ENCODE data around the gene TMOD2. TPM values are rescaled to one million over a fixed set of nuclear protein-coding genes. Genes with fewer than 3 reads are reported as not detected.

The TMOD2 gene
- total and polyA plus RNA-seq, 2 experiments from 2014 or later: 3.0 to 5.9 TPM

- Histone ChIP-seq H3K27ac (ENCODE audit: low read depth) (no peak overlapping the region), H3K36me3 (ENCODE audit: insufficient read depth) (no peaks in the 10 kb centered on the region), H3K4me3 (no peak overlapping the region), H3F3A (replicated peaks; ENCODE audit: low read depth) (no peaks in the 10 kb centered on the region), H3K27me3 (ENCODE audit: insufficient read depth) (no peaks in the 10 kb centered on the region), H3K9me2 (ENCODE audit: insufficient read depth) (no peaks in the 10 kb centered on the region), H3K4me2 (no peak overlapping the region; the same call in 1 of the 2 replicates), H2AFZ (no peak overlapping the region), H4K20me1 (replicated peaks; ENCODE audit: insufficient read depth) (no peaks in the 10 kb centered on the region), H3K4me1 (ENCODE audit: insufficient read depth) (peaks cover 18% of the 10 kb centered on the region; the same call in 1 of the 2 replicates), H3K79me2 (replicated peaks; ENCODE audit: insufficient read depth) (no peaks in the 10 kb centered on the region)
- no peaks in the 10 kb centered on the region; the same call in 2 of the 3 replicates for H3K9me3 Mint-ChIP-seq
- DNase-seq (ENCODE audit: low spot score) (peak; percentile 24), ATAC-seq (no peak; the same call in 2 of the 3 replicates)
- no peaks in the 10 kb centered on the region for H3K27me3 Mint-ChIP-seq (ENCODE audit: insufficient read depth, low read depth, poor library complexity)
- no peak overlapping the region for H3K27ac Mint-ChIP-seq
- no peaks in the 10 kb centered on the region for H3K36me3 Mint-ChIP-seq (ENCODE audit: low read depth)
- peaks cover 41% of the 10 kb centered on the region for H3K4me1 Mint-ChIP-seq
- no peak overlapping the region for H3K4me3 Mint-ChIP-seq
- no peak for TF ChIP-seq ZNF331 (CRISPR knock-in tag; IDR thresholded peaks at IDR 0.05; ENCODE audit: low read depth)
- TF ChIP-seq, protein P1, sequence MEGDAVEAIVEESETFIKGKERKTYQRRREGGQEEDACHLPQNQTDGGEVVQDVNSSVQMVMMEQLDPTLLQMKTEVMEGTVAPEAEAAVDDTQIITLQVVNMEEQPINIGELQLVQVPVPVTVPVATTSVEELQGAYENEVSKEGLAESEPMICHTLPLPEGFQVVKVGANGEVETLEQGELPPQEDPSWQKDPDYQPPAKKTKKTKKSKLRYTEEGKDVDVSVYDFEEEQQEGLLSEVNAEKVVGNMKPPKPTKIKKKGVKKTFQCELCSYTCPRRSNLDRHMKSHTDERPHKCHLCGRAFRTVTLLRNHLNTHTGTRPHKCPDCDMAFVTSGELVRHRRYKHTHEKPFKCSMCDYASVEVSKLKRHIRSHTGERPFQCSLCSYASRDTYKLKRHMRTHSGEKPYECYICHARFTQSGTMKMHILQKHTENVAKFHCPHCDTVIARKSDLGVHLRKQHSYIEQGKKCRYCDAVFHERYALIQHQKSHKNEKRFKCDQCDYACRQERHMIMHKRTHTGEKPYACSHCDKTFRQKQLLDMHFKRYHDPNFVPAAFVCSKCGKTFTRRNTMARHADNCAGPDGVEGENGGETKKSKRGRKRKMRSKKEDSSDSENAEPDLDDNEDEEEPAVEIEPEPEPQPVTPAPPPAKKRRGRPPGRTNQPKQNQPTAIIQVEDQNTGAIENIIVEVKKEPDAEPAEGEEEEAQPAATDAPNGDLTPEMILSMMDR (conservative IDR thresholded peaks at IDR 0.05; ENCODE audit: low read depth in 2 of 2): 0 out of 4 replicates have a peak, but pooled peaks of 1 of the 2 experiments have one; percentile 7
Measured at GRCh38 chr15:51727141-51727897, 24.1 kb upstream of the TMOD2 start.

DNA sequence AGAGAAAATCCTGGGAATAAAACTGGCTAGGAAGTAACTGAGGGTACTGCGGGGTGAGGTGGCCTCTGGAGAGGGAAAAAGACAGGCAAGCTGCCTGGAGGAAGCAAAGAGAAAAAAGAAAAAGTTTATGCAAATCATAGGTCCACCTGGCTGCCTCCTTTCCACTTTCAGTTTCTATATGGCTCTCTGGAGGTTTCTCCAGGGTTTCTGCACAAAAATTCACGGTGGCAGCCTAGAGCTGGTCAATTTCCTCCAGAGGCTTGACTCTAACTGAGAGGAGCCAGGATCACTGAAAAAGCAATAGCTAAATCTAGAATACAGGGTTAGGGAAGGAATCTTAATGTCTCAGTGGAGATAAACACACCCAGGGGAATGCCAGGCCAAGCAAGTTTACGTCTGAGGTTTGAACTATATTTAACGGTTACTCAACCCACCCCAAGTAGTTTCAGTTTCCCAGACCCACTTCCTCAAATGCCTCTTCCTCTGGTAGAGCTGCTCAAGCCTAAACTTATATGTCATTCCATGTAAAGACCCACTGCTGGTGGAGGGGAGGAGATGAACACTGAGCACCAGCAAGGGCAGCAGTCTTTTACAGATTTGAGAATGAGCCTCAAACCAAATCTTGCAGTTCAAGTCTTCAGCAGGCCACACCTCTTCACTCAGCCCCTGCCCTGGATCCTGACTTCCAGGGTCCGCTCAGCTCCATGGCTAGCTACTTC lies 19.7 kb upstream of the TMOD2 start:
- Mint-ChIP-seq H3K36me3 (ENCODE audit: low read depth) (no peaks in the 10 kb centered on the region), H3K9me3 (no peaks in the 10 kb centered on the region; the same call in 2 of the 3 replicates), H3K4me3 (no peak overlapping the region), H3K27ac (peak overlapping the region; percentile 14; the same call in 1 of the 2 replicates), H3K27me3 (ENCODE audit: insufficient read depth, low read depth, poor library complexity) (peaks cover 10% of the 10 kb centered on the region), H3K4me1 (peaks cover 19% of the 10 kb centered on the region)
- Histone ChIP-seq H3K4me1 (ENCODE audit: insufficient read depth) (peaks cover 12% of the 10 kb centered on the region; the same call in 1 of the 2 replicates), H3K27ac (ENCODE audit: low read depth) (no peak overlapping the region), H4K20me1 (replicated peaks; ENCODE audit: insufficient read depth) (no peaks in the 10 kb centered on the region), H3K9me2 (ENCODE audit: insufficient read depth) (no peaks in the 10 kb centered on the region), H3K27me3 (ENCODE audit: insufficient read depth) (peaks cover 17% of the 10 kb centered on the region), H3F3A (replicated peaks; ENCODE audit: low read depth) (no peaks in the 10 kb centered on the region), H2AFZ (no peak overlapping the region), H3K4me3 (no peak overlapping the region), H3K79me2 (replicated peaks; ENCODE audit: insufficient read depth) (no peaks in the 10 kb centered on the region), H3K36me3 (ENCODE audit: insufficient read depth) (no peaks in the 10 kb centered on the region), H3K4me2 (0 out of 2 replicates have a peak overlapping the region, but pooled peaks have one; percentile 1)
- DNase-seq (ENCODE audit: low spot score): peak; percentile 15
- ATAC-seq: no peak
- no peak for TF ChIP-seq POLR2AphosphoS5 (IDR thresholded peaks at IDR 0.05; ENCODE audit: low read depth)
- TF ChIP-seq ZNF331 (CRISPR knock-in tag; IDR thresholded peaks at IDR 0.05; ENCODE audit: low read depth): no peak
- no peak for TF ChIP-seq NANOG (IDR thresholded peaks at IDR 0.05; ENCODE audit: borderline replicate concordance)
- TF ChIP-seq, protein P2, sequence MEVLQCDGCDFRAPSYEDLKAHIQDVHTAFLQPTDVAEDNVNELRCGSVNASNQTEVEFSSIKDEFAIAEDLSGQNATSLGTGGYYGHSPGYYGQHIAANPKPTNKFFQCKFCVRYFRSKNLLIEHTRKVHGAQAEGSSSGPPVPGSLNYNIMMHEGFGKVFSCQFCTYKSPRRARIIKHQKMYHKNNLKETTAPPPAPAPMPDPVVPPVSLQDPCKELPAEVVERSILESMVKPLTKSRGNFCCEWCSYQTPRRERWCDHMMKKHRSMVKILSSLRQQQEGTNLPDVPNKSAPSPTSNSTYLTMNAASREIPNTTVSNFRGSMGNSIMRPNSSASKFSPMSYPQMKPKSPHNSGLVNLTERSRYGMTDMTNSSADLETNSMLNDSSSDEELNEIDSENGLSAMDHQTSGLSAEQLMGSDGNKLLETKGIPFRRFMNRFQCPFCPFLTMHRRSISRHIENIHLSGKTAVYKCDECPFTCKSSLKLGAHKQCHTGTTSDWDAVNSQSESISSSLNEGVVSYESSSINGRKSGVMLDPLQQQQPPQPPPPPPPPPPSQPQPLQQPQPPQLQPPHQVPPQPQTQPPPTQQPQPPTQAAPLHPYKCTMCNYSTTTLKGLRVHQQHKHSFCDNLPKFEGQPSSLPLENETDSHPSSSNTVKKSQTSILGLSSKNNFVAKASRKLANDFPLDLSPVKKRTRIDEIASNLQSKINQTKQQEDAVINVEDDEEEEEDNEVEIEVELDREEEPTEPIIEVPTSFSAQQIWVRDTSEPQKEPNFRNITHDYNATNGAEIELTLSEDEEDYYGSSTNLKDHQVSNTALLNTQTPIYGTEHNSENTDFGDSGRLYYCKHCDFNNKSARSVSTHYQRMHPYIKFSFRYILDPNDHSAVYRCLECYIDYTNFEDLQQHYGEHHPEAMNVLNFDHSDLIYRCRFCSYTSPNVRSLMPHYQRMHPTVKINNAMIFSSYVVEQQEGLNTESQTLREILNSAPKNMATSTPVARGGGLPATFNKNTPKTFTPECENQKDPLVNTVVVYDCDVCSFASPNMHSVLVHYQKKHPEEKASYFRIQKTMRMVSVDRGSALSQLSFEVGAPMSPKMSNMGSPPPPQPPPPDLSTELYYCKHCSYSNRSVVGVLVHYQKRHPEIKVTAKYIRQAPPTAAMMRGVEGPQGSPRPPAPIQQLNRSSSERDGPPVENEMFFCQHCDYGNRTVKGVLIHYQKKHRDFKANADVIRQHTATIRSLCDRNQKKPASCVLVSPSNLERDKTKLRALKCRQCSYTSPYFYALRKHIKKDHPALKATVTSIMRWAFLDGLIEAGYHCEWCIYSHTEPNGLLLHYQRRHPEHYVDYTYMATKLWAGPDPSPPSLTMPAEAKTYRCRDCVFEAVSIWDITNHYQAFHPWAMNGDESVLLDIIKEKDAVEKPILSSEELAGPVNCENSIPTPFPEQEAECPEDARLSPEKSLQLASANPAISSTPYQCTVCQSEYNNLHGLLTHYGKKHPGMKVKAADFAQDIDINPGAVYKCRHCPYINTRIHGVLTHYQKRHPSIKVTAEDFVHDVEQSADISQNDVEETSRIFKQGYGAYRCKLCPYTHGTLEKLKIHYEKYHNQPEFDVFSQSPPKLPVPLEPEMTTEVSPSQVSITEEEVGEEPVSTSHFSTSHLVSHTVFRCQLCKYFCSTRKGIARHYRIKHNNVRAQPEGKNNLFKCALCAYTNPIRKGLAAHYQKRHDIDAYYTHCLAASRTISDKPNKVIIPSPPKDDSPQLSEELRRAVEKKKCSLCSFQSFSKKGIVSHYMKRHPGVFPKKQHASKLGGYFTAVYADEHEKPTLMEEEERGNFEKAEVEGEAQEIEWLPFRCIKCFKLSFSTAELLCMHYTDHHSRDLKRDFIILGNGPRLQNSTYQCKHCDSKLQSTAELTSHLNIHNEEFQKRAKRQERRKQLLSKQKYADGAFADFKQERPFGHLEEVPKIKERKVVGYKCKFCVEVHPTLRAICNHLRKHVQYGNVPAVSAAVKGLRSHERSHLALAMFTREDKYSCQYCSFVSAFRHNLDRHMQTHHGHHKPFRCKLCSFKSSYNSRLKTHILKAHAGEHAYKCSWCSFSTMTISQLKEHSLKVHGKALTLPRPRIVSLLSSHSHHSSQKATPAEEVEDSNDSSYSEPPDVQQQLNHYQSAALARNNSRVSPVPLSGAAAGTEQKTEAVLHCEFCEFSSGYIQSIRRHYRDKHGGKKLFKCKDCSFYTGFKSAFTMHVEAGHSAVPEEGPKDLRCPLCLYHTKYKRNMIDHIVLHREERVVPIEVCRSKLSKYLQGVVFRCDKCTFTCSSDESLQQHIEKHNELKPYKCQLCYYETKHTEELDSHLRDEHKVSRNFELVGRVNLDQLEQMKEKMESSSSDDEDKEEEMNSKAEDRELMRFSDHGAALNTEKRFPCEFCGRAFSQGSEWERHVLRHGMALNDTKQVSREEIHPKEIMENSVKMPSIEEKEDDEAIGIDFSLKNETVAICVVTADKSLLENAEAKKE (CRISPR knock-in tag; IDR thresholded peaks at IDR 0.05): no peak
- TF ChIP-seq, protein P3, sequence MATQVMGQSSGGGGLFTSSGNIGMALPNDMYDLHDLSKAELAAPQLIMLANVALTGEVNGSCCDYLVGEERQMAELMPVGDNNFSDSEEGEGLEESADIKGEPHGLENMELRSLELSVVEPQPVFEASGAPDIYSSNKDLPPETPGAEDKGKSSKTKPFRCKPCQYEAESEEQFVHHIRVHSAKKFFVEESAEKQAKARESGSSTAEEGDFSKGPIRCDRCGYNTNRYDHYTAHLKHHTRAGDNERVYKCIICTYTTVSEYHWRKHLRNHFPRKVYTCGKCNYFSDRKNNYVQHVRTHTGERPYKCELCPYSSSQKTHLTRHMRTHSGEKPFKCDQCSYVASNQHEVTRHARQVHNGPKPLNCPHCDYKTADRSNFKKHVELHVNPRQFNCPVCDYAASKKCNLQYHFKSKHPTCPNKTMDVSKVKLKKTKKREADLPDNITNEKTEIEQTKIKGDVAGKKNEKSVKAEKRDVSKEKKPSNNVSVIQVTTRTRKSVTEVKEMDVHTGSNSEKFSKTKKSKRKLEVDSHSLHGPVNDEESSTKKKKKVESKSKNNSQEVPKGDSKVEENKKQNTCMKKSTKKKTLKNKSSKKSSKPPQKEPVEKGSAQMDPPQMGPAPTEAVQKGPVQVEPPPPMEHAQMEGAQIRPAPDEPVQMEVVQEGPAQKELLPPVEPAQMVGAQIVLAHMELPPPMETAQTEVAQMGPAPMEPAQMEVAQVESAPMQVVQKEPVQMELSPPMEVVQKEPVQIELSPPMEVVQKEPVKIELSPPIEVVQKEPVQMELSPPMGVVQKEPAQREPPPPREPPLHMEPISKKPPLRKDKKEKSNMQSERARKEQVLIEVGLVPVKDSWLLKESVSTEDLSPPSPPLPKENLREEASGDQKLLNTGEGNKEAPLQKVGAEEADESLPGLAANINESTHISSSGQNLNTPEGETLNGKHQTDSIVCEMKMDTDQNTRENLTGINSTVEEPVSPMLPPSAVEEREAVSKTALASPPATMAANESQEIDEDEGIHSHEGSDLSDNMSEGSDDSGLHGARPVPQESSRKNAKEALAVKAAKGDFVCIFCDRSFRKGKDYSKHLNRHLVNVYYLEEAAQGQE (IDR thresholded peaks at IDR 0.05; ENCODE audit: unreplicated experiment): no peak
- TF ChIP-seq CREB1 (CRISPR knock-in tag; IDR thresholded peaks at IDR 0.05; ENCODE audit: low read depth): no peak
